NCI-H2029 treated with DMSO at 0.1 percent for 48 hours (cell line): ENCODE results near the gene RASGRF2.

Experiments used
- DNase-seq: peaks from one replicate; lab custom pipeline; 2025; lab: John Stamatoyannopoulos, UW

The RASGRF2 gene, protein sequence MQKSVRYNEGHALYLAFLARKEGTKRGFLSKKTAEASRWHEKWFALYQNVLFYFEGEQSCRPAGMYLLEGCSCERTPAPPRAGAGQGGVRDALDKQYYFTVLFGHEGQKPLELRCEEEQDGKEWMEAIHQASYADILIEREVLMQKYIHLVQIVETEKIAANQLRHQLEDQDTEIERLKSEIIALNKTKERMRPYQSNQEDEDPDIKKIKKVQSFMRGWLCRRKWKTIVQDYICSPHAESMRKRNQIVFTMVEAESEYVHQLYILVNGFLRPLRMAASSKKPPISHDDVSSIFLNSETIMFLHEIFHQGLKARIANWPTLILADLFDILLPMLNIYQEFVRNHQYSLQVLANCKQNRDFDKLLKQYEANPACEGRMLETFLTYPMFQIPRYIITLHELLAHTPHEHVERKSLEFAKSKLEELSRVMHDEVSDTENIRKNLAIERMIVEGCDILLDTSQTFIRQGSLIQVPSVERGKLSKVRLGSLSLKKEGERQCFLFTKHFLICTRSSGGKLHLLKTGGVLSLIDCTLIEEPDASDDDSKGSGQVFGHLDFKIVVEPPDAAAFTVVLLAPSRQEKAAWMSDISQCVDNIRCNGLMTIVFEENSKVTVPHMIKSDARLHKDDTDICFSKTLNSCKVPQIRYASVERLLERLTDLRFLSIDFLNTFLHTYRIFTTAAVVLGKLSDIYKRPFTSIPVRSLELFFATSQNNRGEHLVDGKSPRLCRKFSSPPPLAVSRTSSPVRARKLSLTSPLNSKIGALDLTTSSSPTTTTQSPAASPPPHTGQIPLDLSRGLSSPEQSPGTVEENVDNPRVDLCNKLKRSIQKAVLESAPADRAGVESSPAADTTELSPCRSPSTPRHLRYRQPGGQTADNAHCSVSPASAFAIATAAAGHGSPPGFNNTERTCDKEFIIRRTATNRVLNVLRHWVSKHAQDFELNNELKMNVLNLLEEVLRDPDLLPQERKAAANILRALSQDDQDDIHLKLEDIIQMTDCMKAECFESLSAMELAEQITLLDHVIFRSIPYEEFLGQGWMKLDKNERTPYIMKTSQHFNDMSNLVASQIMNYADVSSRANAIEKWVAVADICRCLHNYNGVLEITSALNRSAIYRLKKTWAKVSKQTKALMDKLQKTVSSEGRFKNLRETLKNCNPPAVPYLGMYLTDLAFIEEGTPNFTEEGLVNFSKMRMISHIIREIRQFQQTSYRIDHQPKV (N-terminal part only)

GRCh38 chr5:80959768-80960442 lies at the start of gene RASGRF2:
RASGRF2 (plus strand) TSS chr5:80960363; CDS start chr5:80960739, 376 bp downstream.
- no peak for DNase-seq

GRCh38 chr5:80912479-80912878 lies 47.7 kb upstream of the RASGRF2 start:
- no peak for DNase-seq

DNA sequence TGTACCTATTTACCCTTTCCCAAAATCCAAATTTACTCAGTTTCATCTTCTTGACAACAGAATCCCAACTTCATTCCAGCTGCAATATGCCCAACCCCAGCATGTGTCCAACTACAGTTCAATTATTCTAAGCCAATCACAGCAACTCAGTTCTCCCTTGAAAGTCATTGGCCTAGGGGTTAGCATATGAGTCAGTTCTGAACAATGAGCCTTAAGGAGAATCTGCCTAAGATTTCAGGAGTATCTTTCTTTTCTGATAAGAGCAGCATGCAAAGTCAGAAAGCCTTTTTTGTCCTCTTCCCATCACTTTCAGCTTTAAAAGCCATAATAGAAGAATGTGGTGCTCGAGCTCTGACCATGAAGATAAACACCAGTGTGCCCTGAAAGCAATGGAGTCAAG lies 44.4 kb upstream of the RASGRF2 start:
- no peak for DNase-seq

DNA sequence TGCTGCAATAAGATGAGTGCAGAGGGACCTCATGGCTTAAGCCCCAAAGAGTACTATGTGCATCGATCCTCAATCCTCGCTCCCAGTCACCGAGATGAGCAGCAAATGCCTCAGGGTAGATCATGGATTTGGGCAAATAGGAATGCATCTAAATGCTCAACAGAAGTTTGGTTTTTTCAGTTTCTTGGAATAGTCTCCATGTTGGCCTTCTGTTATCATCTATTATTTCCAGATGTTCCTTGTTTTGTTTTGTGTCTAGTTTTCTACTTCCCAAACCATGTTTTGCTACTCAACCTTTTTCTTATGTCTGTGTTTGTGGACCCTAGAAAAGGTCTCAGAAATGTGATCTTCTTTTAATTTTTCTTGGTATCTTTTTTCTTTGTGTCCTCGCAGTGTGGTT lies 43.5 kb upstream of the RASGRF2 start:
- DNase-seq: no peak

- DNase-seq: peak; percentile 18
Observed at GRCh38 chr5:80917631-80918030, 42.5 kb upstream of the RASGRF2 start.

DNA sequence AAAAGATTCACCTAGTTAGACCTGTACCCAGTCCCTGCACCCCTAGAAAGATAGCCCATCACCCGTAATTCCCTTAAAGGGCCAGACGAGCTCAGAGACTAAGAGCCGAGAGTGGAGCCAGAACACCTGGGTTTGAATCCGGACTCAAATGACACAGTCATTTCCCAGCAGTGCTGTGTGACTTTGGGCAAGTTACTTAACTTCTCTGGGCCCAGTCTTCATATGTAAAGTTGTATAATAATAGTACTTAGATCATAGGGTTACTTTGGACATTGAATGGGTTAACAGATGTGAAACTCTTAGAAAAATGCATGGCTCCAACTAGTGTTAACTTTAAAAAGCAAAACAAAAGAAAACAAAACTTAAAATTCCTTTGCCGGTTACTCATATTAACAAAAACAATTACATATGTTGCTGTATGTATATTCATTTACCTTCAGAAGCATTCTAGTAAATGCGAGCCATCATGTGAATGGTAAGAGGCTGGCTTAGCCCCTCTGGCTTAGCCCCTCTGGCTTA lies 40.4 kb upstream of the RASGRF2 start:
- no peak for DNase-seq

DNA sequence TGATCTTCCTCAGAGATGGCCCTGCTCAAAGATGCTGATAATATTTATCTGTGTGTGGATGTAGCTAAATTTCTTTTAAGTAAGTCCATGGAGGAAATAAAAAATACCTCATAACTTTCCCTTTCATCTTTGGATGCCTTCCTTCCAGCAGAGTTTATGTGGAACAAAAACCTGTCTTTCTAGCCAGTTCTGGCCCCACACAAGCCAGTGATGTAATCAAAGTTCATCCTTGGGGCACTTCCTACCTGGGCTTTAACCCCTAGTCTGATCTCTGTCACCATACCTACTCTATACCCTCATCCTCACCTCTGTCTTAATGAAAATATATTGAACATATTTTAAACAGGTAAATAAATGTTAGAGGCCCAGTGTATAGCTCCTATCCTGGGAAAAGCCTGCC lies 39.8 kb upstream of the RASGRF2 start:
- DNase-seq: no peak

GRCh38 chr5:80921026-80921425 lies 39.1 kb upstream of the RASGRF2 start:
- DNase-seq: no peak

- no peak for DNase-seq
Observed at GRCh38 chr5:80925931-80926330, 34.2 kb upstream of the RASGRF2 start.

GRCh38 chr5:80926536-80926935 lies 33.6 kb upstream of the RASGRF2 start:
- DNase-seq: no peak

- no peak for DNase-seq
Observed at GRCh38 chr5:80926979-80927656, 33.0 kb upstream of the RASGRF2 start.

GRCh38 chr5:80928073-80928472 lies 32.1 kb upstream of the RASGRF2 start:
- no peak for DNase-seq

DNA sequence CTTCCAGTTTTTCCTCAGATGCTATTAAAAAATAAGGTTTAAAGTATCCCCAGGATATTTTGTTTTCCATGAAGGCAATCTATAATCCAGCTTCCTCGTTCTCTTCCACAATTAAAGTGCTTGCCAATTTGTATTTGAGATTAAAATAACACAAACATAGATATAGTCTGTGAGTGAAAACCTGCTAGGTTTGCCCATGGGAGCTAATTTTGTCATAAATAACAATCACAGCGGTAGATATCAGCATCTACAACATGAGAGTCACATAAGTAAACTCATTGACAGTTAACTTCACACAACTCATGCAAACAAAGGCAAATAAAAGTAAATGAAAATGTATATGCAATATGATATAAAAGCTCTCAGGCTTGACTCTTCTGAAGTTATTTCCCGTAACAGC lies 29.2 kb upstream of the RASGRF2 start:
- no peak for DNase-seq

- no peak for DNase-seq
Observed at GRCh38 chr5:80931411-80931810, 28.8 kb upstream of the RASGRF2 start.

- no peak for DNase-seq
Observed at GRCh38 chr5:80933036-80933435, 27.1 kb upstream of the RASGRF2 start.

- no peak for DNase-seq
Observed at GRCh38 chr5:80934751-80935150, 25.4 kb upstream of the RASGRF2 start.

- no peak for DNase-seq
Observed at GRCh38 chr5:80935811-80936385, 24.3 kb upstream of the RASGRF2 start.

GRCh38 chr5:80936881-80937280 lies 23.3 kb upstream of the RASGRF2 start:
- no peak for DNase-seq

DNA sequence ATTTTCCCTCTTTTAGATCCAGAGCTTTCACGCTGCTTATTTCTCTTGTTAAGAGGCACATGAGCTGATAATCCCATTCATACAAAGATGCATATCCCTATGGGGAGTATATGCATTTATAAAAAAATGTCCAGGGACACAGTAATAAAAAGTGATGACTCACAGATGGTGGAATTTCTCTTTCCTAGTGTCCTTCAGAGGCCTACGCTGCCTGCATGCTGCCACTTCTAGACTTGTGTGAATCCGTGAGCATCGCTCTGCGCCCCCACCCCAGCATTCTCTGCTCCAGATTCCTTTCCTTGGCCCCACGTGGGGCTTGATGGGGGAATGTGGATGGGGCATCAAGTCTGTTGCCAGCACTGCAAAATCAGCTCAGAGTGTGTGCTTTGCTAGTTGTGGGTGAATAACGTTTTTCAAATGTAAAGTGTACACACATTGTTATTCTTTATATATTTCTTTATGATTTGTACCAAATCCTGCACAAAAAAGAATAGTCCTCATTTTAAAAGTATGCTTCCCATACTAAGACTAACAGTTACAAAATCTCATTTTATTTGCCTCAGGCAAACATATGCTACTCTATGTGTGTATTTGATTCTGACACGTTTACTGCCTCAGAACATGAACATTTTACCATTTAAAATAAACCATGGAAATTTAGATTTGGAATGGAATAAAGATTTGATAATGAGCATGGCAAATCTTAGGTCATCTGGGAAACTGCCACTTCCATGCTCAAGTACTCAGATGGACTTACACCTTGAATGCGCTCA lies 22.4 kb upstream of the RASGRF2 start:
- no peak for DNase-seq

GRCh38 chr5:80941496-80941895 lies 18.7 kb upstream of the RASGRF2 start:
- DNase-seq: peak; percentile 38
